Vagina (tissue), 2 donors: Measurements from ENCODE around the gene TINCR.

ENCODE experiments used
- CTCF ChIP-seq, 3 experiments: fragments of 450-650 bp in 2 of 3; fragments of 200-600 bp in 1 of 3; sonication (generic) in 1 of 3; IDR thresholded peaks; one replicate each; pipeline ENCODE4 v1.5.1; 2017 to 2019; ENCODE audit warnings: antibody characterized with exemption in 3 of 3, mild to moderate bottlenecking in 2 of 3, moderate library complexity in 2 of 3
- POLR2A ChIP-seq, 2 donors: fragments of 450-650 bp; IDR thresholded peaks; one replicate each; pipeline ENCODE4 v1.6.1; 2017; ENCODE audit warnings: antibody characterized with exemption in 2 of 2, mild to moderate bottlenecking in 2 of 2, moderate library complexity in 2 of 2
- POLR2AphosphoS5 ChIP-seq, 2 donors: sonication (generic); formaldehyde crosslinking; IDR thresholded peaks; one replicate each; pipeline ENCODE4 v1.9.0; 2017; ENCODE audit warnings: antibody characterized with exemption in 2 of 2, mild to moderate bottlenecking in 2 of 2, low read depth in 1 of 2; ENCODE audit not compliant: insufficient read depth in 1 of 2

DNA sequence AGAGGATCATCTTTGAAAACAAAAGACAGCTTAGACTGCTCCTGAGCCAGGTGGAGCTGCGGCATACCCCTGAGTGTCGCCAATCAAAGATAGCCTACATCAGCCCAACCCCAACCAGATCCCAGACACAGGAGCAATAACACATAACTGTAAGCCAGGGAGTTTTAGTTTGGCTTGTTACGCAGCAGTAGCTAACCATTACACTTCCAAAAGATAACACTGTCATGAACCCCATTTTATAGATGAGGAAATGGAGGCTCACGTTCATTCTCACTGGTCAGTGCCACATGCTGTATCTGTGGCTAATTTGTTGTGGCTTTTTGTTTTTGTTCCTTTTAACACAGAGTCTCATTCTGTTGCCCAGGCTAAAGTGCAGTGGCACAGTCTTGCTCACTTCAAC is 47.3 kb downstream of the TINCR start:
- no peak for TF ChIP-seq POLR2AphosphoS5 (IDR thresholded peaks at IDR 0.05; ENCODE audit: insufficient read depth in 1 of 2, low read depth in 1 of 2)
- no peak for TF ChIP-seq CTCF (IDR thresholded peaks at IDR 0.05)
- no peak for TF ChIP-seq POLR2A (IDR thresholded peaks at IDR 0.05)
